IPS-NIHi7 (cell line): ENCODE measurements around the gene SEC16A.

Experiments used
- DNase-seq: peaks from one replicate; pipeline ENCODE4 v3.0.0; 2012; ENCODE audit warnings: mixed read lengths; ENCODE audit errors: extremely low spot score

Gene SEC16A

GRCh38 chr9:136482793-136483588 is at the start of gene SEC16A:
TSS of gene SEC16A (minus strand) at chr9:136483040. CDS start at chr9:136477615, 5,425 bp downstream.
- DNase-seq: peak; percentile 98

- no peak for DNase-seq
Measured at GRCh38 chr9:136531904-136532798, 49.3 kb upstream of the SEC16A start.

GRCh38 chr9:136531186-136531903 is 48.5 kb upstream of the SEC16A start:
- DNase-seq: no peak

GRCh38 chr9:136530461-136531089 is 47.7 kb upstream of the SEC16A start:
- DNase-seq: no peak

GRCh38 chr9:136529516-136530460 is 46.9 kb upstream of the SEC16A start:
- peak; percentile 66 for DNase-seq

GRCh38 chr9:136528716-136529341 is 46.0 kb upstream of the SEC16A start:
- DNase-seq: no peak

GRCh38 chr9:136527721-136528710 is 45.2 kb upstream of the SEC16A start:
- DNase-seq: peak; percentile 60

GRCh38 chr9:136527131-136527530 is 44.3 kb upstream of the SEC16A start:
- no peak for DNase-seq

- no peak for DNase-seq
Measured at GRCh38 chr9:136526625-136527066, 43.8 kb upstream of the SEC16A start.

GRCh38 chr9:136525841-136526499 is 43.1 kb upstream of the SEC16A start:
- DNase-seq: no peak

GRCh38 chr9:136525207-136525606 is 42.4 kb upstream of the SEC16A start:
- no peak for DNase-seq

GRCh38 chr9:136522314-136523237 is 39.7 kb upstream of the SEC16A start:
- no peak for DNase-seq

GRCh38 chr9:136521537-136521936 is 38.7 kb upstream of the SEC16A start:
- no peak for DNase-seq

GRCh38 chr9:136520053-136520540 is 37.3 kb upstream of the SEC16A start:
- no peak for DNase-seq

- DNase-seq: no peak
Measured at GRCh38 chr9:136519263-136520052, 36.6 kb upstream of the SEC16A start.

- no peak for DNase-seq
Measured at GRCh38 chr9:136518623-136519022, 35.8 kb upstream of the SEC16A start.
